Measurements from ENCODE around the gene AFF3.

The AFF3 gene

GRCh38 chr2:99854236-99854852 is 288.0 kb downstream of the AFF3 start:
- H3K36me3 ChIP-seq (replicated peaks; ENCODE audit: insufficient read depth, low read length) = no peaks in the 10 kb centered on the region

GRCh38 chr2:99852956-99853355 is 289.4 kb downstream of the AFF3 start:
- Histone ChIP-seq H3K4me2 (ENCODE audit: low read depth, low read length) (no peak overlapping the region), H3K79me2 (ENCODE audit: low read length) (no peaks in the 10 kb centered on the region), H3K4me3 (ENCODE audit: low read length) (no peak overlapping the region), H3F3A (ENCODE audit: insufficient read depth, low read length) (no peaks in the 10 kb centered on the region), H3K27ac (ENCODE audit: low read length) (no peak overlapping the region), H3K36me3 (replicated peaks; ENCODE audit: insufficient read depth, low read length) (no peaks in the 10 kb centered on the region), H2AFZ (ENCODE audit: low read length) (no peak overlapping the region), H3K9ac (ENCODE audit: low read length) (no peak overlapping the region), H3K4me1 (ENCODE audit: low read length) (no peaks in the 10 kb centered on the region), H4K20me1 (ENCODE audit: insufficient read depth, low read length) (no peaks in the 10 kb centered on the region), H3K9me2 (replicated peaks; ENCODE audit: insufficient read depth, low read length) (no peaks in the 10 kb centered on the region), H3K27me3 (replicated peaks; ENCODE audit: insufficient read depth, low read length) (no peaks in the 10 kb centered on the region), H3K9me3 (replicated peaks; ENCODE audit: insufficient read depth, low read length) (no peaks in the 10 kb centered on the region; the same call in 1 of the 2 replicates)
- no peak for TF ChIP-seq CTCF (IDR thresholded peaks at IDR 0.05; ENCODE audit: low read length)
- no peak for TF ChIP-seq EZH2 (optimal IDR thresholded peaks at IDR 0.05; ENCODE audit: low read depth, low read length)
- TF ChIP-seq EZH2phosphoT487 (IDR thresholded peaks at IDR 0.05; ENCODE audit: low read length) = no peak
- DNase-seq = no peak

More at GRCh38 chr2:99854236-99854852, 288.0 kb downstream of the AFF3 start:
- no peaks in the 10 kb centered on the region for H4K20me1 ChIP-seq (ENCODE audit: insufficient read depth, low read length)
- H3K4me3 ChIP-seq (ENCODE audit: low read length) = no peak overlapping the region
- H3K27ac ChIP-seq (ENCODE audit: low read length) = no peak overlapping the region
- no peak for TF ChIP-seq CTCF (IDR thresholded peaks at IDR 0.05; ENCODE audit: low read length)
- no peak for TF ChIP-seq EZH2phosphoT487 (IDR thresholded peaks at IDR 0.05; ENCODE audit: low read length)
- TF ChIP-seq EZH2 (optimal IDR thresholded peaks at IDR 0.05; ENCODE audit: low read depth, low read length) = no peak
- no peaks in the 10 kb centered on the region for H3K4me1 ChIP-seq (ENCODE audit: low read length)
- H3K9me3 ChIP-seq (replicated peaks; ENCODE audit: insufficient read depth, low read length) = no peaks in the 10 kb centered on the region; the same call in 1 of the 2 replicates
- no peak overlapping the region for H2AFZ ChIP-seq (ENCODE audit: low read length)
- no peaks in the 10 kb centered on the region for H3K79me2 ChIP-seq (ENCODE audit: low read length)
- H3K9ac ChIP-seq (ENCODE audit: low read length) = no peak overlapping the region
- H3F3A ChIP-seq (ENCODE audit: insufficient read depth, low read length) = no peaks in the 10 kb centered on the region
- H3K9me2 ChIP-seq (replicated peaks; ENCODE audit: insufficient read depth, low read length) = no peaks in the 10 kb centered on the region
- no peak for DNase-seq
- H3K4me2 ChIP-seq (ENCODE audit: low read depth, low read length) = no peak overlapping the region
- H3K27me3 ChIP-seq (replicated peaks; ENCODE audit: insufficient read depth, low read length) = no peaks in the 10 kb centered on the region

- no peak for DNase-seq
- no peak overlapping the region for H2AFZ ChIP-seq (ENCODE audit: low read length)
- TF ChIP-seq CTCF (IDR thresholded peaks at IDR 0.05; ENCODE audit: low read length) (no peak), EZH2phosphoT487 (IDR thresholded peaks at IDR 0.05; ENCODE audit: low read length) (no peak), EZH2 (optimal IDR thresholded peaks at IDR 0.05; ENCODE audit: low read depth, low read length) (no peak)
- H3K4me2 ChIP-seq (ENCODE audit: low read depth, low read length) = no peak overlapping the region
- no peak overlapping the region for H3K9ac ChIP-seq (ENCODE audit: low read length)
- no peaks in the 10 kb centered on the region for H3K9me2 ChIP-seq (replicated peaks; ENCODE audit: insufficient read depth, low read length)
- H3K79me2 ChIP-seq (ENCODE audit: low read length) = no peaks in the 10 kb centered on the region
- H3K36me3 ChIP-seq (replicated peaks; ENCODE audit: insufficient read depth, low read length) = no peaks in the 10 kb centered on the region
- H3K4me1 ChIP-seq (ENCODE audit: low read length) = no peaks in the 10 kb centered on the region
- no peak overlapping the region for H3K27ac ChIP-seq (ENCODE audit: low read length)
- H3K4me3 ChIP-seq (ENCODE audit: low read length) = no peak overlapping the region
- no peaks in the 10 kb centered on the region; the same call in 1 of the 2 replicates for H3K9me3 ChIP-seq (replicated peaks; ENCODE audit: insufficient read depth, low read length)
- H4K20me1 ChIP-seq (ENCODE audit: insufficient read depth, low read length) = no peaks in the 10 kb centered on the region
- no peaks in the 10 kb centered on the region for H3K27me3 ChIP-seq (replicated peaks; ENCODE audit: insufficient read depth, low read length)
- no peaks in the 10 kb centered on the region for H3F3A ChIP-seq (ENCODE audit: insufficient read depth, low read length)
Observed at GRCh38 chr2:99852376-99852934, 289.9 kb downstream of the AFF3 start.
